Transverse colon (tissue), 4 donors: Measurements from ENCODE around the gene TMC2. TPM values are rescaled to one million over a fixed set of nuclear protein-coding genes. Genes with fewer than 3 reads are reported as not detected.

Experiments used
- DNase-seq: peaks from one replicate; pipeline ENCODE4 v3.0.0-alpha.2; 2019
- H3K27ac ChIP-seq, 4 donors: fragments of 200-600 bp; sonication (generic); 2 replicates each; pipeline ENCODE4 v1.5.1; 2016 to 2018; ENCODE audit warnings: inconsistent platforms in 4 of 4
- H3K27me3 ChIP-seq: fragments of 200-600 bp; sonication (generic); 2 replicates; pipeline ENCODE4 v1.5.1; 2017; ENCODE audit warnings: inconsistent platforms
- H3K36me3 ChIP-seq, 4 donors: fragments of 200-600 bp; sonication (generic); 2 replicates each; pipeline ENCODE4 v1.5.1; 2017 to 2019; ENCODE audit warnings: inconsistent platforms in 4 of 4
- H3K4me1 ChIP-seq, 4 donors: fragments of 200-600 bp; sonication (generic); 2 replicates each; pipeline ENCODE4 v1.5.1; 2017 to 2020; ENCODE audit warnings: inconsistent platforms in 4 of 4
- H3K4me3 ChIP-seq, 4 donors: fragments of 200-600 bp; sonication (generic); 1 replicate in 1 of 4; 2 replicates in 3 of 4; pipeline versions ENCODE4 v1.5.1 to v1.6.1; 2017 to 2019; ENCODE audit warnings: inconsistent platforms in 4 of 4
- H3K9me3 ChIP-seq, 2 donors: fragments of 200-600 bp; sonication (generic); 2 replicates each; pipeline ENCODE4 v1.5.1; 2017 to 2019; ENCODE audit warnings: inconsistent platforms in 2 of 2
- EP300 ChIP-seq: sonication (generic); formaldehyde crosslinking; IDR thresholded peaks from one replicate; pipeline ENCODE4 v1.6.1; 2017; ENCODE audit warnings: antibody characterized with exemption, low read depth
- POLR2A ChIP-seq: fragments of 450-650 bp; IDR thresholded peaks from one replicate; pipeline ENCODE4 v1.6.1; 2016; ENCODE audit warnings: antibody characterized with exemption, mild to moderate bottlenecking, moderate library complexity
- POLR2AphosphoS5 ChIP-seq, 3 donors: sonication (generic); formaldehyde crosslinking; IDR thresholded peaks; one replicate each; pipeline ENCODE4 v1.6.1; 2016; ENCODE audit warnings: antibody characterized with exemption in 3 of 3
- WGBS, 2 donors: methylation state at CpG; one replicate each; pipeline ENCODE4 v1.1.5; 2018; ENCODE audit warnings: low coverage in 1 of 2; 5-methylcytosine and 5-hydroxymethylcytosine counted together
- in situ Hi-C, 4 donors: fragments of 200-750 bp; cut with MboI; loops; one replicate each; pipeline versions ENCODE4 v1.15.0 to v1.15.1; 2017; ENCODE audit warnings: low sequenced_read_pairs in 3 of 4, low pct_ligation_motif_present in 1 of 4, low pct_unique_long_range_greater_than_20kb in 1 of 4
- intact Hi-C: fragments of 100-400 bp; cut with DNase I; formaldehyde crosslinking; loops from one replicate; pipeline ENCODE4 v1.15.1; 2023; ENCODE audit warnings: low total_unique reads
- total RNA-seq, 4 donors: library from RNA; depleted of rRNA; stranded (reverse); fragments of >200 nt; gene quantifications; one replicate each; pipeline ENCODE4 v1.1.0, GENCODE V29; 2016
- TF ChIP-seq, protein P1 (sequence below), 5 experiments: fragments of 200-600 bp in 3 of 5; fragments of 450-650 bp in 2 of 5; sonication (generic) in 3 of 5; IDR thresholded peaks; 1 replicate in 2 of 5; 2 replicates in 3 of 5; pipeline ENCODE4 v1.5.1; 2016 to 2017; ENCODE audit warnings: antibody characterized with exemption in 5 of 5, inconsistent platforms in 3 of 5, mild to moderate bottlenecking in 2 of 5, moderate library complexity in 1 of 5

The TMC2 gene
- total RNA-seq, 4 donors from 2014 or later: not detected

DNA sequence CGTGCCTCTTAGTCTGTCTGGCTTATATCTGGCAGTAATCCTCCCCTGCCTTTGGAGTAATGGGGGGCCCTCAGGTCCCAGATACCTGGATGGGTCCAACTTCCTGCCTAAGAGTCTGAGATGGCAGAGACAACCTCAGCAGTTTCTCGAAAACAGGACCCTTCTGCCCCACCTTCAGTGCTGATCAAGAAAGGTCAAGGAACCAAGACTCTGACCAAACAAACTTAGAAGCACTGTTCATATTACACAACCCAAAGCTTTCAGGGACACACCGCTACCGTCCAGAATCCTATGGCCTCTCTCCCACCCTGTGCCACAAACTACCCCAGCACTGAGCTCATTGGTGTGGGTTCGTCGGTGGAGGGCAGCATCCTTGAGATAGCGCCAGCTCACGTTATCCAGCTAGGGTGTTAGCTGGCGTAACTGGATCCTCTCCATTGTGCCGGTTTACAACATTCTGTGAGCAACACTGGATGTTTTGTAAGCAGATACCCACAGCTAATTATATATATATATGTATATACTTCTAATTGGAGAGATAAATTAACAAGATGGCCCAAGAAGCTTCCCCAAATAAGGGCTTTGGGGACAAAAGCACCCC, 7.6 kb upstream of the TMC2 start:
- no peak overlapping the region for H3K27ac ChIP-seq
- H3K36me3 ChIP-seq: no peaks in the 10 kb centered on the region
- in situ Hi-C loops (loop anchor here in 3 of 4 donors (10.0 kb wide), 2 partner anchors 116 to 126 kb away; partner anchors contain the start of gene NOP56 (in 1 of the 3)), intact Hi-C loops (no loop called here)
- H3K4me1 ChIP-seq: peaks cover 0 to 5% (median 2%) of the 10 kb centered on the region in 4 donors
- H3K27me3 ChIP-seq: peaks cover 1% of the 10 kb centered on the region
- TF ChIP-seq EP300 (no peak), POLR2AphosphoS5 (IDR thresholded peaks at IDR 0.05) (no peak), POLR2A (no peak)
- TF ChIP-seq, protein P1, sequence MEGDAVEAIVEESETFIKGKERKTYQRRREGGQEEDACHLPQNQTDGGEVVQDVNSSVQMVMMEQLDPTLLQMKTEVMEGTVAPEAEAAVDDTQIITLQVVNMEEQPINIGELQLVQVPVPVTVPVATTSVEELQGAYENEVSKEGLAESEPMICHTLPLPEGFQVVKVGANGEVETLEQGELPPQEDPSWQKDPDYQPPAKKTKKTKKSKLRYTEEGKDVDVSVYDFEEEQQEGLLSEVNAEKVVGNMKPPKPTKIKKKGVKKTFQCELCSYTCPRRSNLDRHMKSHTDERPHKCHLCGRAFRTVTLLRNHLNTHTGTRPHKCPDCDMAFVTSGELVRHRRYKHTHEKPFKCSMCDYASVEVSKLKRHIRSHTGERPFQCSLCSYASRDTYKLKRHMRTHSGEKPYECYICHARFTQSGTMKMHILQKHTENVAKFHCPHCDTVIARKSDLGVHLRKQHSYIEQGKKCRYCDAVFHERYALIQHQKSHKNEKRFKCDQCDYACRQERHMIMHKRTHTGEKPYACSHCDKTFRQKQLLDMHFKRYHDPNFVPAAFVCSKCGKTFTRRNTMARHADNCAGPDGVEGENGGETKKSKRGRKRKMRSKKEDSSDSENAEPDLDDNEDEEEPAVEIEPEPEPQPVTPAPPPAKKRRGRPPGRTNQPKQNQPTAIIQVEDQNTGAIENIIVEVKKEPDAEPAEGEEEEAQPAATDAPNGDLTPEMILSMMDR (IDR thresholded peaks at IDR 0.05): no peak
- H3K9me3 ChIP-seq: no peaks in the 10 kb centered on the region
- no peak for DNase-seq
- 81% methylated on average over 10 of the region's 10 CpGs; no CpG with 5 or more reads in 1 of the 2 donors for WGBS, 2 donors
- H3K4me3 ChIP-seq: no peak overlapping the region

DNA sequence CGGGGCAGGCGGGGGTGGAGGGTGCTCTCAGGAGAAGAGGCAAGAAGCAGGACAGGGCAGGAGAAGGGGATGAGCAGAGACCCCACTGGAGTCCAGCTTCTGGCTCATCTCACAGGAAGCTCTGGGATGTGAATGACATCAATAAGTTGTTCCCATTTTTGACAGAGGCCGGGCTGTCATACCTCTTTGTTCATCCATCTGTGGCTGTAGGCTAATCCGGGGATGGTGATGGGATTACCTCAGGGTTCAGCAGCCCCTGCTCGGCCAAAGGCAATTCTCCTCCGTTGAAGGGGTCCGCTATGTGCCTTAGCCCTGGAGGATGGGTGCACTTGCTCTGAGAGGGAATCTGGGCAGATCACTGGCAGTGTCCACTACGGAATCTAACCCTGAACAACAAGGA, 3.3 kb upstream of the TMC2 start:
- WGBS, 2 donors: 89% methylated on average over 8 of the region's 8 CpGs; no CpG with 5 or more reads in 1 of the 2 donors
- no peak for DNase-seq
- in situ Hi-C loops: no loop called here
- TF ChIP-seq EP300 (no peak), POLR2AphosphoS5 (IDR thresholded peaks at IDR 0.05) (no peak), POLR2A (no peak)
- Histone ChIP-seq H3K36me3 (no peaks in the 10 kb centered on the region), H3K4me1 (no peaks in the 10 kb centered on the region), H3K27ac (no peak overlapping the region), H3K27me3 (peaks cover 24% of the 10 kb centered on the region), H3K4me3 (no peak overlapping the region), H3K9me3 (no peaks in the 10 kb centered on the region)
- intact Hi-C loops: loop anchor here (10.0 kb wide), 1 partner anchor 112 kb away; no protein-coding TSS in a partner anchor

DNA sequence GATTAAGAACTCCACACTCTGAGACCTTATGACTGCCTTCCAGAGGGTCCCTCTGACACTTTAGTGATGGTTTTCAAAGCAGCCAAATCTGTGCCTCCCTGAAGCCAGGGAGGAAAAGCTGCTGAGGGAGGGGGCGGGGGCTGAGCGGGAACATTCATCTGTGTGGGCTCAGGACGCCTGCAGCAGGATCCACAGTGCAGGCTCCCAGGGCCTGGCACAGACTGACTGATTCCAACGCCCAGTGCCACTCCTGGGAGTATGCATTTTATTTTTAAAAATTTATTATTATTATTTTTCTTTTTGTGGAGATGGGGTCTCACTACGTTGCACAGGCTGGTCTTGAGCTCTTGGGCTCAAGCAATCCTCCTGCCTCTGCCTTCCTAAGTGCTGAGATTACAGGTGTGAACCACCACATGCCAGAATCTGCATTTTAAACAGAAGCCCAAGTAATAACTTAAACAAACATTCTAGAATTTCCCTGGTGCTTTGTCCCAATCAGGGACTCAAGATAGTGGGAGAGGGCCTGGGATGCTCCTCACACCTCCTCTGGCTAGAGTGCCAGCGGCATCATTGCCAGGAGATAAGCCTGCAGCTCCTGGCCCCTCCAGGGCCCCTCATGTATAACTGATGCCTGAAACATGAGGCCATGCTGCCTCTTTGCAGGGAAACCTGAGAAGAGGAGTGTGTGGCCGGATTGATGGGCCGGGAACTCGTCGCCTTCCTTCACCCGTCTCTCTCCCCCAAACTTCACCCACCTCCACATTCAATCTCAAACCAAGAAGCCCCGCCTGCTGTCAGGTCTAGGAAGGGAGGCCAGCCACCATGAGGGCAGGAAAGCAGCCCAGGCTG, 438 bp upstream of the TMC2 start:
- H3K9me3 ChIP-seq: no peaks in the 10 kb centered on the region
- WGBS, 2 donors: 59 to 74% methylated on average over 5 to 12 of the region's 12 CpGs
- H3K36me3 ChIP-seq: no peaks in the 10 kb centered on the region
- TF ChIP-seq POLR2A (no peak), POLR2AphosphoS5 (IDR thresholded peaks at IDR 0.05) (no peak), EP300 (no peak)
- TF ChIP-seq, protein P1 (IDR thresholded peaks at IDR 0.05): no peak
- H3K27ac ChIP-seq: no peak overlapping the region
- in situ Hi-C loops: no loop called here
- H3K4me1 ChIP-seq: no peaks in the 10 kb centered on the region
- no peak overlapping the region for H3K4me3 ChIP-seq
- peaks cover 25% of the 10 kb centered on the region for H3K27me3 ChIP-seq
- no peak for DNase-seq
- intact Hi-C loops: loop anchor here (10.0 kb wide), 1 partner anchor 109 kb away; no protein-coding TSS in a partner anchor

DNA sequence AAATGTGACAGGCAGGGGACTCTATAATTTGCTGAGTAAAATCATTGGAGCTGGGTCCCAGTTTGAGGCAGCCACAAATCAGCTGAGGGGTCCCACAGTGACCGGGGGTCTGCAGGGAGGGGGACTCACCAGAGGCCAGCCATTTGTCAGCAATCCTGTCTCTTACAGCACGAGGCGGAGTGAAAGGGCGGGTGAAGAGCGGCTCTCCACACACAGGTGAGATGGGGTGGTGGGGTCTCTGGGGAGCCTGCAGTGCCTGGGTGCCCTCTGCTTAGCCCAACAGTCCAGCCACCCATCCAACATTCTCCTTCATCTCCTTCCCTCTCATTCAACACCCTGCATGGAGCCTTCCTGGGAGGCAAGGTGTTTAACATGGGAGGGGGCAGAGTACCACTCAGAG, 728 bp downstream of the TMC2 start:
- Histone ChIP-seq H3K27ac (no peak overlapping the region), H3K9me3 (no peaks in the 10 kb centered on the region), H3K4me1 (no peaks in the 10 kb centered on the region), H3K36me3 (no peaks in the 10 kb centered on the region), H3K4me3 (no peak overlapping the region), H3K27me3 (peaks cover 25% of the 10 kb centered on the region)
- in situ Hi-C loops (no loop called here), intact Hi-C loops (loop anchor here (10.0 kb wide), 1 partner anchor 108 kb away; no protein-coding TSS in a partner anchor)
- WGBS, 2 donors: 64% methylated on average over 5 of the region's 5 CpGs; no CpG with 5 or more reads in 1 of the 2 donors
- TF ChIP-seq POLR2AphosphoS5 (IDR thresholded peaks at IDR 0.05) (no peak), POLR2A (no peak), EP300 (no peak)
- TF ChIP-seq, protein P1 (IDR thresholded peaks at IDR 0.05): no peak
- no peak for DNase-seq
